Smooth muscle cell (in vitro differentiated cells): ENCODE results near the gene SLC6A12. TPM values are rescaled to one million over a fixed set of nuclear protein-coding genes. Genes with fewer than 3 reads are reported as not detected.

Experiments
- DNase-seq: peaks from one replicate; lab custom pipeline; 2025; ENCODE audit not compliant: unreplicated experiment; lab: John Stamatoyannopoulos, UW
- H2AFZ ChIP-seq: fragments of 200-600 bp; sonication (generic); 2 replicates; pipeline ENCODE4 v1.6.0; 2016; ENCODE audit warnings: antibody characterized with exemption, low read depth, mild to moderate bottlenecking
- H3F3A ChIP-seq: fragments of 200-600 bp; sonication (generic); 2 replicates; pipeline ENCODE4 v1.6.0; 2017; ENCODE audit warnings: antibody characterized with exemption, low read depth
- H3K27ac ChIP-seq: fragments of 200-600 bp; sonication (generic); 2 replicates; pipeline ENCODE4 v1.5.1; 2016; ENCODE audit warnings: low read depth, mild to moderate bottlenecking
- H3K27me3 ChIP-seq: fragments of 200-600 bp; sonication (generic); 2 replicates; pipeline ENCODE4 v1.6.1; 2016; ENCODE audit warnings: low read depth, mild to moderate bottlenecking
- H3K36me3 ChIP-seq: fragments of 200-600 bp; sonication (generic); 2 replicates; pipeline ENCODE4 v1.5.1; 2016; ENCODE audit warnings: low read depth
- H3K4me1 ChIP-seq: fragments of 200-600 bp; sonication (generic); 2 replicates; pipeline ENCODE4 v1.5.1; 2016; ENCODE audit warnings: low read depth
- H3K4me2 ChIP-seq: fragments of 200-600 bp; sonication (generic); 2 replicates; pipeline ENCODE4 v1.6.0; 2016; ENCODE audit warnings: mild to moderate bottlenecking
- H3K4me3 ChIP-seq: fragments of 200-600 bp; sonication (generic); 2 replicates; pipeline ENCODE4 v1.5.1; 2016; ENCODE audit warnings: mild to moderate bottlenecking
- H3K79me2 ChIP-seq: fragments of 200-600 bp; sonication (generic); 2 replicates; pipeline ENCODE4 v1.6.0; 2016; ENCODE audit warnings: low read depth, mild to moderate bottlenecking
- H3K9ac ChIP-seq: fragments of 200-600 bp; sonication (generic); 2 replicates; pipeline ENCODE4 v1.6.0; 2016; ENCODE audit warnings: low read depth
- H3K9me3 ChIP-seq: fragments of 200-600 bp; sonication (generic); replicated peaks from 2 replicates; pipeline ENCODE4 v1.5.1; 2016; ENCODE audit warnings: low read depth
- H4K20me1 ChIP-seq: fragments of 200-600 bp; sonication (generic); 2 replicates; pipeline ENCODE4 v1.6.0; 2016; ENCODE audit warnings: low read depth
- CTCF ChIP-seq: fragments of 200-600 bp; sonication (generic); IDR thresholded peaks from 2 replicates; pipeline ENCODE4 v1.5.1; 2017; ENCODE audit warnings: borderline replicate concordance, mild to moderate bottlenecking, antibody characterized with exemption; ENCODE audit not compliant: insufficient read depth, poor library complexity, severe bottlenecking
- WGBS: methylation state at CpG from one replicate; pipeline ENCODE4 v1.1.7; 2016; ENCODE audit warnings: low lambda C conversion rate; 5-methylcytosine and 5-hydroxymethylcytosine counted together
- polyA plus RNA-seq: library from polyadenylated mRNA; unstranded; fragments of >200 nt; fragmentation: Nextera tagmentation; extraction: Ambion mirVana; gene quantifications from 2 replicates; pipeline ENCODE4 v1.2.1, GENCODE V29; 2016
- total RNA-seq: library from RNA; depleted of rRNA; stranded (reverse); fragments of >200 nt; gene quantifications from 2 replicates; pipeline ENCODE4 v1.2.3, GENCODE V29; 2014

SLC6A12 gene
- total and polyA plus RNA-seq, 2 experiments from 2014 or later, result 0.22 TPM; not detected in 1

GRCh38 chr12:257521-258321, 43.8 kb upstream of the SLC6A12 start:
- DNase-seq, result no peak
- Histone ChIP-seq H2AFZ (no peak overlapping the region), H3K4me3 (no peak overlapping the region), H3K36me3 (no peaks in the 10 kb centered on the region), H3K79me2 (no peaks in the 10 kb centered on the region), H3K27me3 (no peaks in the 10 kb centered on the region), H3K27ac (no peak overlapping the region), H3K9ac (no peak overlapping the region), H3K4me1 (peaks cover 2% of the 10 kb centered on the region), H3K9me3 (no peaks in the 10 kb centered on the region), H3K4me2 (no peak overlapping the region), H3F3A (no peaks in the 10 kb centered on the region), H4K20me1 (no peaks in the 10 kb centered on the region)
- TF ChIP-seq CTCF, result no peak
- 85% methylated on average over 14 of the region's 14 CpGs for WGBS

GRCh38 chr12:256958-257357, 43.0 kb upstream of the SLC6A12 start:
- Histone ChIP-seq H3K4me1 (no peaks in the 10 kb centered on the region), H3K79me2 (no peaks in the 10 kb centered on the region), H3K9ac (no peak overlapping the region), H3K9me3 (no peaks in the 10 kb centered on the region), H3K27me3 (no peaks in the 10 kb centered on the region), H3K4me3 (no peak overlapping the region), H3F3A (no peaks in the 10 kb centered on the region), H3K36me3 (no peaks in the 10 kb centered on the region), H3K27ac (no peak overlapping the region), H4K20me1 (no peaks in the 10 kb centered on the region), H2AFZ (no peak overlapping the region), H3K4me2 (no peak overlapping the region)
- no peak for TF ChIP-seq CTCF
- DNase-seq, result no peak
- 86% methylated on average over 3 of the region's 3 CpGs for WGBS

GRCh38 chr12:256225-256624, 42.3 kb upstream of the SLC6A12 start:
- no peaks in the 10 kb centered on the region for H3F3A ChIP-seq
- WGBS, result 97% methylated on average over 6 of the region's 6 CpGs
- no peaks in the 10 kb centered on the region for H3K27me3 ChIP-seq
- H3K9me3 ChIP-seq, result no peaks in the 10 kb centered on the region
- no peaks in the 10 kb centered on the region for H3K4me1 ChIP-seq
- H3K9ac ChIP-seq, result no peak overlapping the region
- no peak overlapping the region for H3K4me3 ChIP-seq
- H3K36me3 ChIP-seq, result no peaks in the 10 kb centered on the region
- no peaks in the 10 kb centered on the region for H4K20me1 ChIP-seq
- H2AFZ ChIP-seq, result no peak overlapping the region
- no peak for TF ChIP-seq CTCF
- DNase-seq, result no peak
- H3K4me2 ChIP-seq, result no peak overlapping the region
- H3K79me2 ChIP-seq, result no peaks in the 10 kb centered on the region
- no peak overlapping the region for H3K27ac ChIP-seq

GRCh38 chr12:254912-255311, 41.0 kb upstream of the SLC6A12 start:
- WGBS, result 93% methylated on average over 9 of the region's 9 CpGs
- no peak overlapping the region for H2AFZ ChIP-seq

More at GRCh38 chr12:254912-255311, 41.0 kb upstream of the SLC6A12 start:
- Histone ChIP-seq H3K4me1 (no peaks in the 10 kb centered on the region), H3K79me2 (no peaks in the 10 kb centered on the region), H3K27ac (no peak overlapping the region), H3F3A (no peaks in the 10 kb centered on the region), H3K4me3 (no peak overlapping the region), H3K27me3 (no peaks in the 10 kb centered on the region), H4K20me1 (no peaks in the 10 kb centered on the region), H3K9me3 (no peaks in the 10 kb centered on the region), H3K36me3 (no peaks in the 10 kb centered on the region), H3K9ac (no peak overlapping the region), H3K4me2 (no peak overlapping the region)
- DNase-seq, result no peak
- no peak for TF ChIP-seq CTCF
